ENCODE results near the gene AMHR2. TPM values are rescaled to one million over a fixed set of nuclear protein-coding genes. Genes with fewer than 3 reads are reported as not detected.

Gene AMHR2
- total RNA-seq, 4 donors from 2014 or later, result 0.27 TPM; not detected in 3

GRCh38 chr12:53467880-53468279 is 44.2 kb downstream of the AMHR2 start:
- Histone ChIP-seq H3K27me3 (no peaks in the 10 kb centered on the region), H3K27ac (no peak overlapping the region), H3K4me1 (peaks cover 0 to 13% (median 0%) of the 10 kb centered on the region in 4 donors), H3K36me3 (peaks cover 0 to 97% (median 48%) of the 10 kb centered on the region in 4 donors), H3K9me3 (no peaks in the 10 kb centered on the region), H3K4me3 (no peak overlapping the region)
- in situ Hi-C loops (cut with MboI; ENCODE audit: low pct_ligation_motif_present in 1 of 4, low pct_unique_long_range_greater_than_20kb in 1 of 4, low sequenced_read_pairs in 3 of 4), result no loop called here
- TF ChIP-seq POLR2A (IDR thresholded peaks at IDR 0.05), result no peak
- no peak for TF ChIP-seq EP300 (IDR thresholded peaks at IDR 0.05; ENCODE audit: low read depth)
- no peak for TF ChIP-seq CTCF (IDR thresholded peaks at IDR 0.05)
- TF ChIP-seq POLR2AphosphoS5 (IDR thresholded peaks at IDR 0.05), result no peak
- intact Hi-C loops (cut with DNase I; ENCODE audit: low total_unique reads), result no loop called here
- 66 to 68% methylated on average over 2 of the region's 2 CpGs for WGBS, 2 donors (ENCODE audit: low coverage in 1 of 2)
- DNase-seq, result no peak

- H3K4me1 ChIP-seq, result peaks cover 0 to 13% (median 2%) of the 10 kb centered on the region in 4 donors
- H3K4me3 ChIP-seq, result no peak overlapping the region
- in situ Hi-C loops (cut with MboI; ENCODE audit: low pct_ligation_motif_present in 1 of 4, low pct_unique_long_range_greater_than_20kb in 1 of 4, low sequenced_read_pairs in 3 of 4) (no loop called here), intact Hi-C loops (cut with DNase I; ENCODE audit: low total_unique reads) (no loop called here)
- no peak for DNase-seq
- TF ChIP-seq POLR2AphosphoS5 (IDR thresholded peaks at IDR 0.05) (no peak), EP300 (IDR thresholded peaks at IDR 0.05; ENCODE audit: low read depth) (no peak), CTCF (IDR thresholded peaks at IDR 0.05) (no peak)
- no peaks in the 10 kb centered on the region for H3K27me3 ChIP-seq
- H3K27ac ChIP-seq, result no peak overlapping the region
- peaks cover 0 to 97% (median 48%) of the 10 kb centered on the region in 4 donors for H3K36me3 ChIP-seq
- H3K9me3 ChIP-seq, result no peaks in the 10 kb centered on the region
- 75 to 82% methylated on average over 1 of the region's 1 CpG for WGBS, 2 donors (ENCODE audit: low coverage in 1 of 2)
These were observed 44.6 kb downstream of the AMHR2 start for GRCh38 chr12:53468282-53468681.

GRCh38 chr12:53472056-53472582 is 48.5 kb downstream of the AMHR2 start:
- in situ Hi-C loops (cut with MboI; ENCODE audit: low pct_ligation_motif_present in 1 of 4, low pct_unique_long_range_greater_than_20kb in 1 of 4, low sequenced_read_pairs in 3 of 4), result no loop called here

GRCh38 chr12:53474077-53474476 is 50.4 kb downstream of the AMHR2 start:
- intact Hi-C loops (cut with DNase I; ENCODE audit: low total_unique reads) (no loop called here), in situ Hi-C loops (cut with MboI; ENCODE audit: low pct_ligation_motif_present in 1 of 4, low pct_unique_long_range_greater_than_20kb in 1 of 4, low sequenced_read_pairs in 3 of 4) (no loop called here)
- H3K27ac ChIP-seq, result peak overlapping the region in 2 of 4 donors; percentile 4 to 20
- TF ChIP-seq EP300 (IDR thresholded peaks at IDR 0.05; ENCODE audit: low read depth) (no peak), POLR2A (IDR thresholded peaks at IDR 0.05) (no peak), CTCF (IDR thresholded peaks at IDR 0.05) (no peak)
- peaks cover 0 to 26% (median 9%) of the 10 kb centered on the region in 4 donors for H3K4me1 ChIP-seq
- DNase-seq, result no peak
- 78% methylated on average over 2 of the region's 2 CpGs; no CpG with 5 or more reads in 1 of the 2 donors for WGBS, 2 donors (ENCODE audit: low coverage in 1 of 2)
- H3K36me3 ChIP-seq, result peaks cover 0 to 92% (median 47%) of the 10 kb centered on the region in 4 donors
- no peaks in the 10 kb centered on the region for H3K9me3 ChIP-seq
- H3K4me3 ChIP-seq, result no peak overlapping the region
- no peaks in the 10 kb centered on the region for H3K27me3 ChIP-seq

More at GRCh38 chr12:53472056-53472582, 48.5 kb downstream of the AMHR2 start:
- no peak for DNase-seq
- TF ChIP-seq POLR2AphosphoS5 (IDR thresholded peaks at IDR 0.05) (no peak), POLR2A (IDR thresholded peaks at IDR 0.05) (no peak), CTCF (IDR thresholded peaks at IDR 0.05) (no peak), EP300 (IDR thresholded peaks at IDR 0.05; ENCODE audit: low read depth) (no peak)
- peaks cover 0 to 20% (median 9%) of the 10 kb centered on the region in 4 donors for H3K4me1 ChIP-seq
- no peak overlapping the region for H3K4me3 ChIP-seq
- no peaks in the 10 kb centered on the region for H3K27me3 ChIP-seq
- H3K9me3 ChIP-seq, result no peaks in the 10 kb centered on the region
- no peak overlapping the region for H3K27ac ChIP-seq
- WGBS, 2 donors (ENCODE audit: low coverage in 1 of 2), result 82 to 88% methylated on average over 1 of the region's 1 CpG
- intact Hi-C loops (cut with DNase I; ENCODE audit: low total_unique reads), result no loop called here
- peaks cover 0 to 97% (median 51%) of the 10 kb centered on the region in 4 donors for H3K36me3 ChIP-seq
